SK-N-SH (cell line): ENCODE results near the gene COX4I1. TPM values are rescaled to one million over a fixed set of nuclear protein-coding genes. Genes with fewer than 3 reads are reported as not detected.
A peak's percentile ranks its signal among the peaks of the same experiment; 100 is the strongest.

Source experiments
- CTCF ChIA-PET: fragments of 300-600, 350-600 bp; formaldehyde crosslinking; extraction: SDS; loops from one replicate; lab custom pipeline; 2021; lab: Yijun Ruan, JAX
- POLR2A ChIA-PET: fragments of 350-600 bp; sonication (Branson Sonifier 250); formaldehyde crosslinking; extraction: SDS; loops from one replicate; lab custom pipeline; 2020; ENCODE audit warnings: antibody characterized with exemption, inconsistent platforms; lab: Yijun Ruan, JAX
- DNase-seq: peaks from one replicate; pipeline ENCODE4 v3.0.0; 2012
- H2AFZ ChIP-seq: fragments of 200-600 bp; sonication (generic); 2 replicates; pipeline ENCODE4 v1.8.1; 2016; ENCODE audit warnings: antibody characterized with exemption, mild to moderate bottlenecking, low read depth
- H3F3A ChIP-seq: fragments of 200-600 bp; sonication (generic); replicated peaks from 2 replicates; pipeline ENCODE3; 2016; ENCODE audit warnings: antibody characterized with exemption, mild to moderate bottlenecking; ENCODE audit not compliant: insufficient read depth
- H3K27ac ChIP-seq, 2 experiments: fragments of 200-500 bp in 1 of 2; fragments of 200-600 bp in 1 of 2; sonication (Bioruptor generic) in 1 of 2; sonication (generic), shearing (Covaris generic) in 1 of 2; 2 replicates each; pipeline versions ENCODE4 v1.5.1 to v1.6.1; 2014 to 2016; ENCODE audit warnings: low read depth in 2 of 2, inconsistent platforms in 1 of 2, low read length in 1 of 2, mild to moderate bottlenecking in 1 of 2, mixed read lengths in 1 of 2
- H3K27me3 ChIP-seq: fragments of 200-600 bp; sonication (generic), shearing (Covaris generic); 2 replicates; pipeline ENCODE4 v1.6.1; 2016; ENCODE audit warnings: mixed run types; ENCODE audit not compliant: insufficient read depth
- H3K36me3 ChIP-seq, 2 experiments: fragments of 200-500 bp in 1 of 2; fragments of 200-600 bp in 1 of 2; sonication (Bioruptor generic) in 1 of 2; sonication (generic) in 1 of 2; replicated peaks in 1 of 2; 2 replicates each; pipeline versions ENCODE3 to v1.5.1; 2014 to 2016; ENCODE audit warnings: low read length in 1 of 2, mild to moderate bottlenecking in 1 of 2; ENCODE audit not compliant: insufficient read depth in 2 of 2, control insufficient read depth in 1 of 2
- H3K4me1 ChIP-seq, 2 experiments: fragments of 200-500 bp in 1 of 2; fragments of 200-600 bp in 1 of 2; sonication (Bioruptor generic) in 1 of 2; sonication (generic), shearing (Covaris generic) in 1 of 2; 2 replicates each; pipeline versions ENCODE4 v1.5.1 to v1.6.1; 2014 to 2016; ENCODE audit warnings: low read depth in 1 of 2, low read length in 1 of 2, mixed run types in 1 of 2; ENCODE audit not compliant: insufficient read depth in 2 of 2, control insufficient read depth in 1 of 2
- H3K4me2 ChIP-seq: fragments of 200-600 bp; sonication (generic), shearing (Covaris generic); 2 replicates; pipeline ENCODE4 v1.6.1; 2017; ENCODE audit warnings: mixed run types
- H3K4me3 ChIP-seq, 2 experiments: fragments of 200-500 bp in 1 of 2; fragments of 200-600 bp in 1 of 2; sonication (Bioruptor generic) in 1 of 2; sonication (generic), shearing (Covaris generic) in 1 of 2; 2 replicates each; pipeline versions ENCODE4 v1.5.1 to v1.8.1; 2014 to 2016; ENCODE audit warnings: low read depth in 2 of 2, inconsistent platforms in 1 of 2, low read length in 1 of 2, mild to moderate bottlenecking in 1 of 2, mixed read lengths in 1 of 2, moderate library complexity in 1 of 2
- H3K79me2 ChIP-seq: fragments of 200-600 bp; sonication (generic); 2 replicates; pipeline ENCODE4 v1.8.1; 2017; ENCODE audit warnings: mild to moderate bottlenecking; ENCODE audit not compliant: insufficient read depth
- H3K9ac ChIP-seq: fragments of 200-600 bp; sonication (generic); 2 replicates; pipeline ENCODE4 v1.6.1; 2017; ENCODE audit warnings: mixed run types
- H3K9me2 ChIP-seq: fragments of 200-600 bp; sonication (generic); 2 replicates; pipeline ENCODE4 v1.6.1; 2017; ENCODE audit warnings: mixed run types
- H3K9me3 ChIP-seq: fragments of 200-600 bp; sonication (generic); 2 replicates; pipeline ENCODE4 v1.6.1; 2017; ENCODE audit warnings: mixed run types, mild to moderate bottlenecking, moderate library complexity
- H4K20me1 ChIP-seq: fragments of 200-600 bp; sonication (generic); 2 replicates; pipeline ENCODE4 v1.6.1; 2017; ENCODE audit warnings: mild to moderate bottlenecking, mixed run types; ENCODE audit not compliant: insufficient read depth
- CHD2 ChIP-seq: fragments of 150-350 bp; IDR thresholded peaks from 2 replicates; pipeline ENCODE4 v1.6.1; 2018; ENCODE audit warnings: low read length; ENCODE audit not compliant: partially characterized antibody
- ELF1 ChIP-seq: IDR thresholded peaks from 2 replicates; pipeline ENCODE4 v1.4.0; 2012
- EZH2phosphoT487 ChIP-seq: fragments of 200-600 bp; sonication (generic); IDR thresholded peaks from 2 replicates; pipeline ENCODE4 v1.6.1; 2017; ENCODE audit warnings: low read depth, mixed run types, mild to moderate bottlenecking, antibody characterized with exemption, moderate library complexity, borderline replicate concordance
- FOSL2 ChIP-seq: IDR thresholded peaks from 2 replicates; pipeline ENCODE4 v1.4.0; 2012; ENCODE audit warnings: low read depth, mild to moderate bottlenecking, moderate library complexity, borderline replicate concordance
- FOXM1 ChIP-seq: IDR thresholded peaks from 2 replicates; pipeline ENCODE4 v1.4.0; 2012; ENCODE audit warnings: low read depth, mild to moderate bottlenecking
- GABPA ChIP-seq: IDR thresholded peaks from 2 replicates; pipeline ENCODE4 v1.4.0; 2012; ENCODE audit warnings: low read depth, mild to moderate bottlenecking
- MAX ChIP-seq: IDR thresholded peaks from 2 replicates; pipeline ENCODE4 v1.4.0; 2012; ENCODE audit warnings: low read depth
- MEF2A ChIP-seq: IDR thresholded peaks from 2 replicates; pipeline ENCODE4 v1.4.0; 2012; ENCODE audit warnings: low read depth, borderline replicate concordance
- MXI1 ChIP-seq: IDR thresholded peaks from 2 replicates; pipeline ENCODE4 v1.6.1; 2012; ENCODE audit warnings: mild to moderate bottlenecking, low read depth, low read length, improper control_type of control experiment
- NRF1 ChIP-seq: IDR thresholded peaks from 2 replicates; pipeline ENCODE4 v1.6.1; 2012; ENCODE audit warnings: low read depth, mild to moderate bottlenecking, low read length
- PBX3 ChIP-seq: IDR thresholded peaks from 2 replicates; pipeline ENCODE4; 2012
- POLR2AphosphoS5 ChIP-seq: IDR thresholded peaks from 2 replicates; pipeline ENCODE4 v1.6.1; 2012; ENCODE audit warnings: low read depth, low read length
- RAD21 ChIP-seq: IDR thresholded peaks from 2 replicates; pipeline ENCODE4 v1.6.1; 2012; ENCODE audit warnings: mild to moderate bottlenecking, low read length
- RCOR1 ChIP-seq: fragments of 150-350 bp; IDR thresholded peaks from 2 replicates; pipeline ENCODE4 v1.6.1; 2017; ENCODE audit warnings: antibody characterized with exemption, low read length
- RFX5 ChIP-seq: IDR thresholded peaks from 2 replicates; pipeline ENCODE4 v1.6.1; 2012; ENCODE audit warnings: mild to moderate bottlenecking, improper control_type of control experiment, low read length
- RXRA ChIP-seq: IDR thresholded peaks from 2 replicates; pipeline ENCODE4 v1.4.0; 2012; ENCODE audit warnings: low read depth, mild to moderate bottlenecking, borderline replicate concordance
- TAF1 ChIP-seq: IDR thresholded peaks from 2 replicates; pipeline ENCODE4 v1.6.1; 2012; ENCODE audit warnings: low read depth, mild to moderate bottlenecking, low read length, moderate library complexity, borderline replicate concordance
- TCF12 ChIP-seq: IDR thresholded peaks from 2 replicates; pipeline ENCODE4 v1.4.0; 2012
- USF2 ChIP-seq: fragments of 150-350 bp; IDR thresholded peaks from 2 replicates; pipeline ENCODE4 v1.6.1; 2017; ENCODE audit warnings: antibody characterized with exemption, low read length, low read depth, borderline replicate concordance
- ZBTB33 ChIP-seq: IDR thresholded peaks from 2 replicates; pipeline ENCODE4 v1.4.0; 2012; ENCODE audit warnings: low read depth, borderline replicate concordance
- WGBS: methylation state at CpG from one replicate; pipeline ENCODE4 v1.1.6; 2017; ENCODE audit warnings: low lambda C conversion rate; 5-methylcytosine and 5-hydroxymethylcytosine counted together
- polyA plus RNA-seq, 3 experiments: library from polyadenylated mRNA; depleted of rRNA; stranded (reverse); fragments of >200 nt; gene quantifications; 2 replicates each; pipeline ENCODE4 v1.2.3, GENCODE V29; 2012

Gene COX4I1
- polyA plus RNA-seq, 1 of the 3 experiments (the other 2 are of a cell fraction): 1,294 TPM

GRCh38 chr16:85750827-85751697 lies 48.4 kb upstream of the COX4I1 start, which contains the start of gene C16orf74:
C16orf74 (minus strand) TSS chr16:85751096; CDS start chr16:85735217, 15,879 bp downstream.
- H3K4me2 ChIP-seq: peak within 1 kb of the TSS; percentile 98
- H3K9me2 ChIP-seq: no peaks in the 10 kb centered on the region
- H3K4me3 ChIP-seq: peak within 1 kb of the TSS; percentile 60 to 84
- H3F3A ChIP-seq: peaks cover 14% of the 10 kb centered on the region
- peak within 1 kb of the TSS; percentile 63; the same call in 1 of the 2 replicates for H3K9ac ChIP-seq
- 0 out of 2 replicates have a peak, but pooled peaks have one; percentile 21 for TF ChIP-seq MXI1
- TF ChIP-seq EZH2phosphoT487: no peak
- no peak for TF ChIP-seq TCF12
- TF ChIP-seq NRF1: 0 out of 2 replicates have a peak, but pooled peaks have one; percentile 20
- TF ChIP-seq GABPA: no peak
- H3K27ac ChIP-seq: peak within 1 kb of the TSS in 1 of 2 experiments; percentile 11; a peak in 2 of 4 replicates
- H3K27me3 ChIP-seq: no peaks in the 10 kb centered on the region
- no peaks in the 10 kb centered on the region for H3K9me3 ChIP-seq
- WGBS: 20% methylated on average over 16 of the region's 96 CpGs
- POLR2A ChIA-PET: no interaction called here
- peak within 1 kb of the TSS; percentile 87 for H2AFZ ChIP-seq
- H4K20me1 ChIP-seq: 0 out of 2 replicates have a peak, but pooled peaks cover 3% of the 10 kb centered on the region
- H3K36me3 ChIP-seq: no peaks in the 10 kb centered on the region
- CTCF ChIA-PET: interaction anchor here (1.0 to 1.7 kb wide), 2 partner anchors 10 to 17 kb away, joined by 4 read pairs; no protein-coding TSS in a partner anchor
- H3K79me2 ChIP-seq: peaks cover 26% of the 10 kb centered on the region
- peaks cover 14 to 20% of the 10 kb centered on the region in 2 experiments; a peak in 2 of 4 replicates for H3K4me1 ChIP-seq
- DNase-seq: peak; percentile 90

GRCh38 chr16:85751698-85752501 lies 47.6 kb upstream of the COX4I1 start:
- peak overlapping the region; percentile 81 for H3K4me2 ChIP-seq
- POLR2A ChIA-PET: no interaction called here
- no peak for TF ChIP-seq RAD21
- TF ChIP-seq CHD2: no peak
- 0 out of 2 replicates have a peak, but pooled peaks have one; percentile 24 for TF ChIP-seq FOSL2
- peak; percentile 60 for TF ChIP-seq TCF12
- TF ChIP-seq USF2: no peak
- TF ChIP-seq NRF1: no peak
- TF ChIP-seq MAX: no peak
- no peak for TF ChIP-seq RFX5
- TF ChIP-seq RXRA: 0 out of 2 replicates have a peak, but pooled peaks have one; percentile 19
- TF ChIP-seq MEF2A: no peak; the same call in 1 of the 2 replicates
- TF ChIP-seq TAF1: no peak
- TF ChIP-seq RCOR1: no peak
- TF ChIP-seq ZBTB33: no peak
- no peak for TF ChIP-seq FOXM1
- no peak for TF ChIP-seq MXI1
- peak; percentile 62 for TF ChIP-seq PBX3
- no peak for TF ChIP-seq GABPA
- TF ChIP-seq ELF1: no peak
- no peak for TF ChIP-seq POLR2AphosphoS5

More at GRCh38 chr16:85751698-85752501, 47.6 kb upstream of the COX4I1 start:
- H3K79me2 ChIP-seq: peaks cover 19% of the 10 kb centered on the region
- CTCF ChIA-PET: interaction anchor here (0.8 to 1.3 kb wide), 6 partner anchors 14 to 90 kb away, joined by 3 read pairs; no protein-coding TSS in a partner anchor
- 26% methylated on average over 6 of the region's 15 CpGs for WGBS
- no peak for DNase-seq
- peaks cover 12 to 14% of the 10 kb centered on the region in 2 experiments; a peak in 2 of 4 replicates for H3K4me1 ChIP-seq
- no peak overlapping the region for H3K9ac ChIP-seq
- peak overlapping the region in 1 of 2 experiments; percentile 84; a peak in 2 of 4 replicates for H3K4me3 ChIP-seq
- H3K9me3 ChIP-seq: no peaks in the 10 kb centered on the region
- H4K20me1 ChIP-seq: no peaks in the 10 kb centered on the region
- H3F3A ChIP-seq: peaks cover 10% of the 10 kb centered on the region
- H3K27me3 ChIP-seq: no peaks in the 10 kb centered on the region
- no peaks in the 10 kb centered on the region for H3K9me2 ChIP-seq
- H2AFZ ChIP-seq: no peak overlapping the region
- no peaks in the 10 kb centered on the region for H3K36me3 ChIP-seq
- peak overlapping the region in 1 of 2 experiments; percentile 11; a peak in 1 of 4 replicates for H3K27ac ChIP-seq
